Keratinocyte (primary cell): ENCODE measurements around the gene RAB9A. TPM values are rescaled to one million over a fixed set of nuclear protein-coding genes. Genes with fewer than 3 reads are reported as not detected.

ENCODE experiments used
- DNase-seq: peaks from one replicate; pipeline ENCODE4 v3.0.0-alpha.2; 2011; ENCODE audit warnings: low read depth, missing footprints, low spot score
- FAIRE-seq: peaks from 2 replicates; lab custom pipeline; 2011; peaks lifted over from hg19 to GRCh38; lab: Jason Lieb, UNC
- H2AFZ ChIP-seq: 2 replicates; pipeline ENCODE4 v1.6.0; 2012; ENCODE audit warnings: low read length, control low read depth, inconsistent platforms; ENCODE audit not compliant: control insufficient read depth
- H3K27ac ChIP-seq: 2 replicates; pipeline ENCODE4 v1.5.1; 2011; ENCODE audit warnings: low read length; ENCODE audit not compliant: control insufficient read depth, insufficient read depth
- H3K27me3 ChIP-seq: 3 replicates; pipeline ENCODE4 v1.6.0; 2011; ENCODE audit warnings: low read length; ENCODE audit not compliant: control insufficient read depth, insufficient read depth; ENCODE audit errors: extremely low read depth
- H3K36me3 ChIP-seq, 2 experiments: 2 replicates in 1 of 2; 3 replicates in 1 of 2; pipeline ENCODE4 v1.5.1; 2011; ENCODE audit warnings: low read length in 2 of 2, mild to moderate bottlenecking in 1 of 2; ENCODE audit not compliant: control insufficient read depth in 2 of 2, insufficient read depth in 2 of 2; ENCODE audit errors: extremely low read depth in 1 of 2
- H3K4me1 ChIP-seq: 3 replicates; pipeline ENCODE4 v1.5.1; 2011; ENCODE audit warnings: low read length; ENCODE audit not compliant: control insufficient read depth, insufficient read depth; ENCODE audit errors: extremely low read depth
- H3K4me2 ChIP-seq: 3 replicates; pipeline ENCODE4 v1.6.0; 2011; ENCODE audit warnings: low read depth, low read length; ENCODE audit not compliant: control insufficient read depth, insufficient read depth; ENCODE audit errors: extremely low read depth
- H3K4me3 ChIP-seq, 3 experiments: fragments of 200-600 bp in 1 of 3; sonication (generic) in 1 of 3; 2 replicates in 2 of 3; 3 replicates in 1 of 3; pipeline ENCODE4 v1.5.1; 2011 to 2016; ENCODE audit warnings: low read length in 3 of 3, mild to moderate bottlenecking in 3 of 3, control low read depth in 2 of 3, inconsistent platforms in 1 of 3, low read depth in 1 of 3, mixed read lengths in 1 of 3, mixed run types in 1 of 3, moderate library complexity in 1 of 3; ENCODE audit not compliant: control insufficient read depth in 2 of 3, insufficient read depth in 2 of 3; ENCODE audit errors: extremely low read depth in 1 of 3
- H3K79me2 ChIP-seq: 2 replicates; pipeline ENCODE4 v1.6.0; 2012; ENCODE audit warnings: low read length; ENCODE audit not compliant: control insufficient read depth, insufficient read depth
- H3K9ac ChIP-seq: 3 replicates; pipeline ENCODE4 v1.6.0; 2011; ENCODE audit warnings: low read length; ENCODE audit not compliant: control insufficient read depth, insufficient read depth; ENCODE audit errors: extremely low read depth
- H3K9me1 ChIP-seq: 3 replicates; pipeline ENCODE4 v1.6.0; 2011; ENCODE audit warnings: low read length; ENCODE audit not compliant: control insufficient read depth, insufficient read depth; ENCODE audit errors: extremely low read depth
- H3K9me3 ChIP-seq: 2 replicates; pipeline ENCODE4 v1.5.1; 2012; ENCODE audit warnings: low read depth, low read length; ENCODE audit not compliant: control insufficient read depth
- H4K20me1 ChIP-seq: 3 replicates; pipeline ENCODE4 v1.6.0; 2011; ENCODE audit warnings: low read length; ENCODE audit not compliant: control insufficient read depth, insufficient read depth; ENCODE audit errors: extremely low read depth
- EZH2 ChIP-seq: IDR thresholded peaks from one replicate; pipeline ENCODE4 v1.6.1; 2012; ENCODE audit warnings: inconsistent platforms, mild to moderate bottlenecking, low read length, moderate library complexity
- dilution Hi-C: fragments of 300-500 bp; cut with MboI; formaldehyde crosslinking; loops from one replicate; pipeline ENCODE4 v1.7.0; 2020; ENCODE audit warnings: low sequenced_read_pairs; ENCODE audit not compliant: extremely low pct_ligation_motif_present
- polyA plus RNA-seq, 5 experiments: library from polyadenylated mRNA; depleted of rRNA in 3 of 5; stranded (reverse) in 3 of 5; stranded (forward) in 1 of 5; unstranded in 1 of 5; fragments of >200 nt; gene quantifications; 1 replicate in 1 of 5; 2 replicates in 3 of 5; 3 replicates in 1 of 5; pipeline versions ENCODE4 v1.2.1 to v1.2.3, GENCODE V29; 2011 to 2012; ENCODE audit warnings: missing spikeins in 2 of 5, low read depth in 1 of 5, low replicate concordance in 1 of 5
- TF ChIP-seq, protein P1 (sequence below), 3 experiments: IDR thresholded peaks in 1 of 3; conservative IDR thresholded peaks in 1 of 3; optimal IDR thresholded peaks in 1 of 3; 2 replicates in 2 of 3; 3 replicates in 1 of 3; pipeline versions ENCODE3 to v1.5.1; 2011; ENCODE audit warnings: low read length in 3 of 3, mild to moderate bottlenecking in 3 of 3, moderate library complexity in 2 of 3, control low read depth in 1 of 3, inconsistent platforms in 1 of 3; ENCODE audit not compliant: insufficient read depth in 2 of 3; ENCODE audit errors: extremely low read depth in 1 of 3

Gene RAB9A
- polyA plus RNA-seq, 1 donor (not counting 4 experiments of a cell fraction or from before 2014, with no cell fraction given), result 46.0 TPM

DNA sequence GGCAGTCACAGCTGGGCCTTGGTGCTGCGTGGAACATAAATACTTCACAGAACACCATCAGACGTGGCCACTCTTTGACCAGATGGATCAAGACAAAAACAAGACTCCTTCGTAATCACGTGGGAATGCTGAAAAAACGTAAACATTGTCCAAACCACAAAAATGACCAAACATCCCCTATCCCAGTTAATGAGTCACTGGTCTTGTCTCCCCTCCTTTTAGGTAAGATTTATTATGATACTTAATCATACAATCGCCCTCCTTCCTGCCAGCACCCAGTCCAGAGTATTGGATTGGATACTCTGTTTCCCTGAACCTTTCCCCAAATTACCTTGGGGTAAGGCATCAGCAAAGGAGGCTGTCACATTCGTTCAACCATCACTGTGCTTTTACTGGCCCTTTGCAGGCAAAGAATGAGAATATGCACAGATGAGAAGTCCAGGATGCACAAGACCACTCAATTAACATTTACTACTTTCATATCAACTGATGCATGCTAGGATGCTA, 36.6 kb upstream of the RAB9A start:
- peak overlapping the region; percentile 88 for H3K9ac ChIP-seq
- H3K4me1 ChIP-seq, result peaks cover 12% of the 10 kb centered on the region
- FAIRE-seq (no peak), DNase-seq (no peak)
- no peaks in the 10 kb centered on the region for H3K79me2 ChIP-seq
- H3K4me3 ChIP-seq, result peak overlapping the region; percentile 44 to 60 (median 57)
- H3K4me2 ChIP-seq, result peak overlapping the region; percentile 71
- H4K20me1 ChIP-seq, result no peaks in the 10 kb centered on the region
- H3K9me3 ChIP-seq, result no peaks in the 10 kb centered on the region
- H3K27ac ChIP-seq, result peak overlapping the region; percentile 16
- peaks cover 4% of the 10 kb centered on the region for H3K27me3 ChIP-seq
- TF ChIP-seq, protein P1, sequence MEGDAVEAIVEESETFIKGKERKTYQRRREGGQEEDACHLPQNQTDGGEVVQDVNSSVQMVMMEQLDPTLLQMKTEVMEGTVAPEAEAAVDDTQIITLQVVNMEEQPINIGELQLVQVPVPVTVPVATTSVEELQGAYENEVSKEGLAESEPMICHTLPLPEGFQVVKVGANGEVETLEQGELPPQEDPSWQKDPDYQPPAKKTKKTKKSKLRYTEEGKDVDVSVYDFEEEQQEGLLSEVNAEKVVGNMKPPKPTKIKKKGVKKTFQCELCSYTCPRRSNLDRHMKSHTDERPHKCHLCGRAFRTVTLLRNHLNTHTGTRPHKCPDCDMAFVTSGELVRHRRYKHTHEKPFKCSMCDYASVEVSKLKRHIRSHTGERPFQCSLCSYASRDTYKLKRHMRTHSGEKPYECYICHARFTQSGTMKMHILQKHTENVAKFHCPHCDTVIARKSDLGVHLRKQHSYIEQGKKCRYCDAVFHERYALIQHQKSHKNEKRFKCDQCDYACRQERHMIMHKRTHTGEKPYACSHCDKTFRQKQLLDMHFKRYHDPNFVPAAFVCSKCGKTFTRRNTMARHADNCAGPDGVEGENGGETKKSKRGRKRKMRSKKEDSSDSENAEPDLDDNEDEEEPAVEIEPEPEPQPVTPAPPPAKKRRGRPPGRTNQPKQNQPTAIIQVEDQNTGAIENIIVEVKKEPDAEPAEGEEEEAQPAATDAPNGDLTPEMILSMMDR (optimal IDR thresholded peaks at IDR 0.05 in 1 of 3, IDR thresholded peaks at IDR 0.05 in 1 of 3, conservative IDR thresholded peaks at IDR 0.05 in 1 of 3; ENCODE audit: extremely low read depth in 1 of 3, insufficient read depth in 2 of 3, low read length in 3 of 3), result no peak
- TF ChIP-seq EZH2, result no peak
- H3K9me1 ChIP-seq, result no peaks in the 10 kb centered on the region
- dilution Hi-C loops, result no loop called here
- H2AFZ ChIP-seq, result peak overlapping the region; percentile 81
- no peaks in the 10 kb centered on the region for H3K36me3 ChIP-seq

DNA sequence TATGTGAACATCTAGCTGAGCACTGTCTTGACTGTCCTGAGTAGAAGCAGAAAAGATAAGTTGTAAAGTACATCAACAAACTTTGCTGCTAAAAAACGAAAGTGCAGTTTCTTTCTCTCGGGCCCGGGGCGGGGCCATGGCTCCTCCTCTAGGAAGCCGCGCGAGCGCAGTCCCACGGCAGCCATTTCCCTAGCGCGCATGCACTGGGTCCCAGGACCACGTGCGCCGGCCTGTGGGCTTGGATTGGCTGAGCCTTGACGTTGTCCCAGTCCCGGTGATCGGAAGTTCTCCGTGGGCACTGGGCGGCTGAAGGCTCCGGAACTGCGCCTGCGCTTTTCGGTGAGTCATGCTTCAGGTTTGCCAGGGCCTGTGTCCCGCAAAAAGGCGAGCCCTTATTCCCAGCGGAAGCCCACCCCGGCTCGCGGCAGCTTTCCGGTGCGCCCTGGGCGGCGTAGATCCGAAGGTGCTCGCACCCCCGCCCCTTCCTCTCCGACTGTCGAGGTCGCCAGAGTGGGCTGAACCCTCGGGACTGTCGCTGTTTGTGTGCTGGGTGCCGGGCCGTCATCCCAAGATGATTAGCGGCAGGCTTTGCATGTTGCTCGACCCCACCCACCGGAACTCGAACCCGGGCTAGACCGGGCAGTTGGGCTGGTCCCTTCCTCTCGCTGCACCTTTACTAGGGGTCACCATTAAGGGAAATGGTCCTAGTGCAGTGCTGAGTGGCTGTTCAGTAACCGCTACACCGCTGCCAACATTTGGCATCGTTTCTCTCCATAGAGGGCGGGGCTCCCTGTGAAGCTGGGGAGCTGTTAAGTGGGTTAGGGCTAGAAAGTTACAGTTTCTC, 35.9 kb upstream of the RAB9A start, which contains the start of gene TCEANC:
Gene TCEANC, plus strand, starts transcription at position 292 of the 844 bp plus-strand sequence. CDS start 9,368 bp downstream, outside the sequence.
- Histone ChIP-seq H3K9me1 (no peaks in the 10 kb centered on the region), H3K27me3 (peaks cover 4% of the 10 kb centered on the region), H3K4me3 (peak within 1 kb of the TSS; percentile 57 to 82 (median 60)), H3K4me2 (peak within 1 kb of the TSS; percentile 86), H3K79me2 (no peaks in the 10 kb centered on the region), H3K9ac (peak within 1 kb of the TSS; percentile 88), H3K4me1 (peaks cover 12% of the 10 kb centered on the region), H3K27ac (peak within 1 kb of the TSS; percentile 87), H2AFZ (peak within 1 kb of the TSS; percentile 97), H3K36me3 (no peaks in the 10 kb centered on the region), H4K20me1 (no peaks in the 10 kb centered on the region), H3K9me3 (no peaks in the 10 kb centered on the region)
- no peak for TF ChIP-seq EZH2
- TF ChIP-seq, protein P1 (optimal IDR thresholded peaks at IDR 0.05 in 1 of 3, IDR thresholded peaks at IDR 0.05 in 1 of 3, conservative IDR thresholded peaks at IDR 0.05 in 1 of 3; ENCODE audit: extremely low read depth in 1 of 3, insufficient read depth in 2 of 3, low read length in 3 of 3), result no peak
- dilution Hi-C loops, result no loop called here
- DNase-seq, result peak; percentile 83
- peak; percentile 88 for FAIRE-seq
